CD14-positive monocyte (primary cell): ENCODE results near the gene LAMC3. TPM values are rescaled to one million over a fixed set of nuclear protein-coding genes. Genes with fewer than 3 reads are reported as not detected.

Experiments used
- DNase-seq, 3 donors: peaks; one replicate each; pipeline ENCODE4 v3.0.0-alpha.2; 2011 to 2022
- H2AFZ ChIP-seq: 2 replicates; pipeline ENCODE4 v1.6.0; 2012; ENCODE audit warnings: mild to moderate bottlenecking, low read depth, low read length, inconsistent platforms; ENCODE audit not compliant: insufficient read depth, poor library complexity, severe bottlenecking
- H3K27ac ChIP-seq, 2 donors: 1 replicate in 1 of 2; 2 replicates in 1 of 2; pipeline ENCODE4 v1.5.1; 2012 to 2013; ENCODE audit warnings: low read length in 2 of 2, control low read depth in 1 of 2, inconsistent platforms in 1 of 2, low read depth in 1 of 2, mild to moderate bottlenecking in 1 of 2
- H3K27me3 ChIP-seq, 2 donors: one replicate each; pipeline versions ENCODE4 v1.6.0 to v1.6.1; 2011 to 2013; ENCODE audit warnings: low read length in 2 of 2; ENCODE audit not compliant: control insufficient read depth in 2 of 2, insufficient read depth in 2 of 2
- H3K36me3 ChIP-seq, 2 donors: replicated peaks in 1 of 2; 1 replicate in 1 of 2; 2 replicates in 1 of 2; pipeline versions ENCODE4 v1.5.1 to v1.6.1; 2012 to 2013; ENCODE audit warnings: low read length in 2 of 2, control low read depth in 1 of 2, inconsistent platforms in 1 of 2, mild to moderate bottlenecking in 1 of 2; ENCODE audit not compliant: insufficient read depth in 2 of 2, control insufficient read depth in 1 of 2
- H3K4me1 ChIP-seq, 2 donors: 1 replicate in 1 of 2; 2 replicates in 1 of 2; pipeline versions ENCODE4 v1.5.1 to v1.6.1; 2012 to 2013; ENCODE audit warnings: low read length in 2 of 2, control low read depth in 1 of 2, inconsistent platforms in 1 of 2, mild to moderate bottlenecking in 1 of 2, moderate library complexity in 1 of 2; ENCODE audit not compliant: insufficient read depth in 2 of 2, control insufficient read depth in 1 of 2
- H3K4me2 ChIP-seq: replicated peaks from 2 replicates; pipeline ENCODE3; 2012; ENCODE audit warnings: low read length, moderate library complexity, mild to moderate bottlenecking; ENCODE audit not compliant: poor library complexity, severe bottlenecking; ENCODE audit errors: extremely low read depth
- H3K4me3 ChIP-seq, 3 experiments: fragments of 200-600 bp in 1 of 3; sonication (generic) in 1 of 3; replicated peaks in 1 of 3; 1 replicate in 2 of 3; 2 replicates in 1 of 3; pipeline ENCODE4 v1.5.1; 2011 to 2013; ENCODE audit warnings: low read length in 3 of 3, mild to moderate bottlenecking in 3 of 3, control low read depth in 2 of 3, low read depth in 2 of 3, inconsistent platforms in 1 of 3, moderate library complexity in 1 of 3
- H3K79me2 ChIP-seq: 2 replicates; pipeline ENCODE4 v1.6.0; 2012; ENCODE audit warnings: mild to moderate bottlenecking, control low read depth, inconsistent platforms, low read length, moderate library complexity; ENCODE audit not compliant: insufficient read depth
- H3K9ac ChIP-seq: 2 replicates; pipeline ENCODE4 v1.6.0; 2017; ENCODE audit warnings: low read length, mild to moderate bottlenecking; ENCODE audit not compliant: insufficient read depth, poor library complexity, severe bottlenecking
- H3K9me3 ChIP-seq, 2 donors: replicated peaks in 1 of 2; 1 replicate in 1 of 2; 2 replicates in 1 of 2; pipeline versions ENCODE4 v1.5.1 to v1.6.1; 2012 to 2013; ENCODE audit warnings: low read length in 2 of 2, control low read depth in 1 of 2; ENCODE audit not compliant: control insufficient read depth in 1 of 2, insufficient read depth in 1 of 2
- H4K20me1 ChIP-seq: 2 replicates; pipeline ENCODE4 v1.6.0; 2012; ENCODE audit warnings: mild to moderate bottlenecking, low read length, control low read depth, moderate library complexity; ENCODE audit not compliant: insufficient read depth
- H3K27ac Mint-ChIP-seq, 7 donors: one replicate each; pipeline ENCODE4 v1.8.0; 2020; ENCODE audit warnings: mild to moderate bottlenecking in 7 of 7, mixed read lengths in 7 of 7, moderate library complexity in 6 of 7, inconsistent platforms in 2 of 7
- H3K27me3 Mint-ChIP-seq, 3 donors: one replicate each; pipeline ENCODE4 v1.8.0; 2021 to 2022; ENCODE audit warnings: low read depth in 3 of 3, mild to moderate bottlenecking in 3 of 3, mixed read lengths in 3 of 3, moderate library complexity in 3 of 3, inconsistent platforms in 1 of 3
- H3K36me3 Mint-ChIP-seq, 2 donors: one replicate each; pipeline ENCODE4 v1.8.0; 2020; ENCODE audit warnings: mixed read lengths in 2 of 2, inconsistent platforms in 1 of 2, mild to moderate bottlenecking in 1 of 2
- H3K4me1 Mint-ChIP-seq: one replicate; pipeline ENCODE4 v1.8.0; 2020; ENCODE audit warnings: mild to moderate bottlenecking, mixed read lengths
- H3K4me3 Mint-ChIP-seq, 2 donors: one replicate each; pipeline ENCODE4 v1.8.0; 2020; ENCODE audit warnings: mild to moderate bottlenecking in 2 of 2, mixed read lengths in 2 of 2, moderate library complexity in 1 of 2
- H3K9me3 Mint-ChIP-seq, 7 donors: one replicate each; pipeline ENCODE4 v1.8.0; 2020 to 2022; ENCODE audit warnings: mixed read lengths in 7 of 7, mild to moderate bottlenecking in 6 of 7, moderate library complexity in 6 of 7, inconsistent platforms in 2 of 7
- CTCF ChIP-seq: fragments of 200-600 bp; IDR thresholded peaks from one replicate; pipeline ENCODE4 v1.8.0; 2022; ENCODE audit warnings: antibody characterized with exemption, mild to moderate bottlenecking
- WGBS: methylation state at CpG from one replicate; pipeline ENCODE4 v1.1.5; 2013; ENCODE audit warnings: missing lambda C conversion rate; ENCODE audit not compliant: insufficient coverage; 5-methylcytosine and 5-hydroxymethylcytosine counted together
- intact Hi-C, 2 donors: fragments of 100-400 bp; cut with micrococcal nuclease; formaldehyde crosslinking; loops; one replicate each; pipeline versions ENCODE4 v1.15.0 to v1.15.1; 2023
- polyA plus RNA-seq, 3 donors: library from polyadenylated mRNA; depleted of rRNA in 1 of 3; unstranded in 2 of 3; stranded (reverse) in 1 of 3; fragments of 300-500 nt in 2 of 3; fragments of >200 nt in 1 of 3; fragmentation: Illumina TruSeq in 2 of 3; gene quantifications; 1 replicate in 2 of 3; 2 replicates in 1 of 3; pipeline ENCODE4 v1.2.3, GENCODE V29; 2012 to 2021

Gene LAMC3
- polyA plus RNA-seq, 3 donors, result 0.19 TPM; not detected in 2

- Mint-ChIP-seq H3K4me1 (no peaks in the 10 kb centered on the region), H3K4me3 (no peak overlapping the region), H3K36me3 (no peaks in the 10 kb centered on the region), H3K9me3 (no peaks in the 10 kb centered on the region), H3K27ac (no peak overlapping the region), H3K27me3 (peaks cover 0 to 4% (median 1%) of the 10 kb centered on the region in 3 donors)
- no peaks in the 10 kb centered on the region for H3K4me1 ChIP-seq
- no peak overlapping the region for H3K27ac ChIP-seq
- no peak overlapping the region for H3K4me3 ChIP-seq
- H2AFZ ChIP-seq, result no peak overlapping the region
- no peak for DNase-seq
- 96% methylated on average over 23 of the region's 25 CpGs for WGBS
- H3K79me2 ChIP-seq, result no peaks in the 10 kb centered on the region
- H3K4me2 ChIP-seq, result no peak overlapping the region
- peaks cover 0 to 1% of the 10 kb centered on the region in 2 donors for H3K27me3 ChIP-seq
- intact Hi-C loops, result no loop called here
- no peaks in the 10 kb centered on the region for H3K36me3 ChIP-seq
- TF ChIP-seq CTCF, result no peak
- no peaks in the 10 kb centered on the region for H3K9me3 ChIP-seq
- H4K20me1 ChIP-seq, result no peaks in the 10 kb centered on the region
- H3K9ac ChIP-seq, result no peak overlapping the region
Measured at GRCh38 chr9:131111854-131112311, 102.9 kb downstream of the LAMC3 start.

- peak overlapping the region in 1 of 7 donors; percentile 1 for H3K27ac Mint-ChIP-seq
- no peak overlapping the region for H3K4me3 Mint-ChIP-seq
- no peak overlapping the region for H3K4me2 ChIP-seq
- no peaks in the 10 kb centered on the region for H3K9me3 Mint-ChIP-seq
- H3K4me1 Mint-ChIP-seq, result peaks cover 5% of the 10 kb centered on the region
- WGBS, result 96% methylated on average over 9 of the region's 23 CpGs
- DNase-seq, result no peak
- H3K9me3 ChIP-seq, result no peaks in the 10 kb centered on the region
- TF ChIP-seq CTCF, result no peak
- no peaks in the 10 kb centered on the region for H3K36me3 ChIP-seq
- intact Hi-C loops, result no loop called here
- no peak overlapping the region for H2AFZ ChIP-seq
- peaks cover 0 to 4% of the 10 kb centered on the region in 2 donors for H3K4me1 ChIP-seq
- H3K27ac ChIP-seq, result no peak overlapping the region
- H3K9ac ChIP-seq, result no peak overlapping the region
- peaks cover 3 to 8% (median 8%) of the 10 kb centered on the region in 3 donors for H3K27me3 Mint-ChIP-seq
- no peaks in the 10 kb centered on the region for H3K36me3 Mint-ChIP-seq
- H3K79me2 ChIP-seq, result no peaks in the 10 kb centered on the region
- no peaks in the 10 kb centered on the region for H4K20me1 ChIP-seq
- peaks cover 0 to 3% of the 10 kb centered on the region in 2 donors for H3K27me3 ChIP-seq
- no peak overlapping the region for H3K4me3 ChIP-seq
Measured at GRCh38 chr9:131112374-131113154, 103.6 kb downstream of the LAMC3 start.
